ENCODE measurements around the gene MCTP1. TPM values are rescaled to one million over a fixed set of nuclear protein-coding genes. Genes with fewer than 3 reads are reported as not detected.

MCTP1 gene
- not detected in 2 replicates for total RNA-seq (2014; rRNA removed; shearing (Covaris generic))
- polyA plus RNA-seq (2016; fragmentation: Nextera tagmentation; extraction: Ambion mirVana) = 0.08 and 0.23 TPM in 2 replicates

DNA sequence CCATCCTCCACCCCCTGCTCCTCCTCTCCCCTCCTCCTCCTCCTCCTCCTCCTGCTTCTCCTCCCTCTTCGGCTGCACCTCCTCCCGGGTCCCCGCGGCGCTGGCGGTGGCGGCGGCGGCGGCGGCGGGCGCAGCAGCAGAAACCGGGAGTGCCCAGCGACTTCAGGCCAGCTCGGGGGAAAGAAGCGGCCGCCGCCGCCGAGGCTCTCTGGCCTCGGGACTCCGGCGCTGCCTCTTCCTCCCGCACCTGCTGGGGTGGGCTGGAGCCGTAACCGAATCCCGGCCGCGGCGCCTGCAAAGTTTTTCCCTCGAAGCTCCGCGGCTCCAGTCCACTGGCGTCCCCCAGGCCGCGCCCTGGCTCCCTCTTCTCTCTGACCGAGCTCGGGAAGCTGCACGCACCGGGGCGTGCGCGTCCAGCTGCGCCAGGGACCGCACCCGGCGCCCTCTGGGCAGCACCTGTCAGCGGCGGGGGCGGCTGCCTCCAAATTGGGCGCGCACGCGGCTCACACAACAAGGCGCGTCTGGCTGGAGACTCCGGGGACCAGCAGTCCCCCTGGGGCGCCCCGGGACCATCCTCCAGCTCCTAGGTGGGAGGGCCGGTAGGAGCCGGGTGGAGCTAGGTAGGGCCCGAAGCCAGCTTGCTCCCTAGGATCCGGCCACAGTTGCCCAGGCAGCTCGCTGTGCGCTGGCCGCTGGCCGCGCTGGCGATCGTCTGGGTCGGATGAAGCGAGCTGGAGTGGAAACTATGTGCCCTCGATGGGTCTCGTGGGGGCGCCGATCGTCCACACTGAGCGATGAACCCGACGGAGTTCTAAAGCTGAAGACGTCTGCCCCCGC lies at the start of gene MCTP1:
MCTP1 (minus strand) TSS at position 523 of the 837 bp plus-strand sequence.
- Histone ChIP-seq H3K36me3 (ENCODE audit: low read depth) (no peaks in the 10 kb centered on the region), H3F3A (ENCODE audit: insufficient read depth) (no peaks in the 10 kb centered on the region), H3K9me3 (ENCODE audit: low read depth) (no peaks in the 10 kb centered on the region), H3K9ac (no peak within 1 kb of the TSS), H3K79me2 (ENCODE audit: insufficient read depth) (no peaks in the 10 kb centered on the region), H3K9me2 (ENCODE audit: insufficient read depth) (no peaks in the 10 kb centered on the region), H3K4me2 (ENCODE audit: unreplicated experiment) (peak within 1 kb of the TSS; percentile 69), H4K20me1 (ENCODE audit: insufficient read depth) (no peaks in the 10 kb centered on the region), H2AFZ (peak within 1 kb of the TSS; percentile 67), H3K4me3 (peak within 1 kb of the TSS; percentile 65), H3K27ac (no peak within 1 kb of the TSS), H3K27me3 (replicated peaks; ENCODE audit: insufficient read depth) (peaks cover 90% of the 10 kb centered on the region), H3K4me1 (ENCODE audit: insufficient read depth) (no peaks in the 10 kb centered on the region)
- DNase-seq = peak; percentile 30
- in situ Hi-C loops (cut with MboI) = no loop called here
- peak; percentile 18 for TF ChIP-seq EZH2 (IDR thresholded peaks at IDR 0.05; ENCODE audit: insufficient read depth, poor library complexity, severe bottlenecking)
- no peak for TF ChIP-seq EZH2phosphoT487 (IDR thresholded peaks at IDR 0.05; ENCODE audit: insufficient read depth, low read depth)
- WGBS, 2 experiments (ENCODE audit: low coverage in 1 of 2, low lambda C conversion rate in 2 of 2, missing lambda C conversion rate in 2 of 2) = 1 to 4% methylated on average over 51 to 66 of the region's 83 CpGs

DNA sequence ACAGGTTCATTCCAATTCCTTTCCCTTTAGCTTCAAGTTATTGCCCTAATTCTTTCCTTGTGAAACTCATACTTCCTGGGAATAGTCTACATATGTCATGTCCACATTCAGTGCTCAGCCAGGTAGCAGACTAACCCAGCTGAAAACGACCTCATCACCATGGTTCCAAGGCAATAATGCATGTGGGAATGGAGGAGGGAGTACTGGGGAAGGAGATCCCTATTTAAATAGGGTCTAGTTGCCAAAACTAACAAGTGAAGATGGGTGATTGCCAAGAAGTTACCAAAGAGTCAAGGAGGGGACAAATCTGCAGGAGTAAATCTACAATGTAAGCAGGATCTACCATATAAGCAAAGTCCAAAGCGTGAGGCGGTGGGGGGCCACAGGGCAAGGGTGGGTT lies 47.3 kb upstream of the MCTP1 start:
- TF ChIP-seq EZH2 (IDR thresholded peaks at IDR 0.05; ENCODE audit: insufficient read depth, poor library complexity, severe bottlenecking) (no peak), EZH2phosphoT487 (IDR thresholded peaks at IDR 0.05; ENCODE audit: insufficient read depth, low read depth) (no peak)
- no peaks in the 10 kb centered on the region for H3F3A ChIP-seq (ENCODE audit: insufficient read depth)
- H2AFZ ChIP-seq = no peak overlapping the region
- no peaks in the 10 kb centered on the region for H4K20me1 ChIP-seq (ENCODE audit: insufficient read depth)
- H3K9me2 ChIP-seq (ENCODE audit: insufficient read depth) = no peaks in the 10 kb centered on the region
- no peak overlapping the region for H3K9ac ChIP-seq
- no peak for DNase-seq
- in situ Hi-C loops (cut with MboI) = no loop called here
- H3K36me3 ChIP-seq (ENCODE audit: low read depth) = no peaks in the 10 kb centered on the region
- H3K79me2 ChIP-seq (ENCODE audit: insufficient read depth) = no peaks in the 10 kb centered on the region
- no peaks in the 10 kb centered on the region for H3K27me3 ChIP-seq (replicated peaks; ENCODE audit: insufficient read depth)
- H3K4me3 ChIP-seq = no peak overlapping the region
- H3K4me2 ChIP-seq (ENCODE audit: unreplicated experiment) = no peak overlapping the region
- H3K4me1 ChIP-seq (ENCODE audit: insufficient read depth) = no peaks in the 10 kb centered on the region
- no peaks in the 10 kb centered on the region for H3K9me3 ChIP-seq (ENCODE audit: low read depth)
- 35 to 50% methylated on average over 3 of the region's 3 CpGs for WGBS, 2 experiments (ENCODE audit: low coverage in 1 of 2, low lambda C conversion rate in 2 of 2, missing lambda C conversion rate in 2 of 2)
- H3K27ac ChIP-seq = no peak overlapping the region

DNA sequence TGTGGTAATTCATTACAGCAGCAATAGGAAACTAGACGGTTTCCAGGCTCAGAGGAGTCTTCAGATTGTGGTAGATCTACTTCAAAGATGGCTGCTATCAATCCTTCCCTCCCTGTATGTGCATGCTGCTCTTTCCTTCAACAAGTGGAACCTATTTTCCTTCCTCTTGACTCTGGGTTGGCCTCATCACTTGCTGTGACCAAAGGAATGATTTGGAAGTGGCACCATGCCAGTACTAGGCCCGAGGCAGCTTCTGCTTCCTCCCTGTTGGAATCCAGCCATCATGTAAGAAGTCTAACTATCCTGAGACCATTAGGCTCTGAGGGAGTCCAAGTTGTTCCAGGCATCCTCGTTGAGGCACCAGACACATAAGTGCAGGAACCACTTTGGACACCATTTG lies 46.5 kb upstream of the MCTP1 start:
- no peaks in the 10 kb centered on the region for H3K79me2 ChIP-seq (ENCODE audit: insufficient read depth)
- no peak overlapping the region for H3K27ac ChIP-seq
- no peak overlapping the region for H3K9ac ChIP-seq
- H3K27me3 ChIP-seq (replicated peaks; ENCODE audit: insufficient read depth) = no peaks in the 10 kb centered on the region
- in situ Hi-C loops (cut with MboI) = no loop called here
- H3K4me1 ChIP-seq (ENCODE audit: insufficient read depth) = no peaks in the 10 kb centered on the region
- no peak overlapping the region for H3K4me2 ChIP-seq (ENCODE audit: unreplicated experiment)
- H3F3A ChIP-seq (ENCODE audit: insufficient read depth) = no peaks in the 10 kb centered on the region
- no peaks in the 10 kb centered on the region for H3K9me3 ChIP-seq (ENCODE audit: low read depth)
- DNase-seq = no peak
- 4 to 5% methylated on average over 3 of the region's 3 CpGs for WGBS, 2 experiments (ENCODE audit: low coverage in 1 of 2, low lambda C conversion rate in 2 of 2, missing lambda C conversion rate in 2 of 2)
- no peak overlapping the region for H3K4me3 ChIP-seq
- no peaks in the 10 kb centered on the region for H3K36me3 ChIP-seq (ENCODE audit: low read depth)
- TF ChIP-seq EZH2phosphoT487 (IDR thresholded peaks at IDR 0.05; ENCODE audit: insufficient read depth, low read depth) (no peak), EZH2 (IDR thresholded peaks at IDR 0.05; ENCODE audit: insufficient read depth, poor library complexity, severe bottlenecking) (no peak)
- H3K9me2 ChIP-seq (ENCODE audit: insufficient read depth) = no peaks in the 10 kb centered on the region
- no peaks in the 10 kb centered on the region for H4K20me1 ChIP-seq (ENCODE audit: insufficient read depth)
- H2AFZ ChIP-seq = no peak overlapping the region

DNA sequence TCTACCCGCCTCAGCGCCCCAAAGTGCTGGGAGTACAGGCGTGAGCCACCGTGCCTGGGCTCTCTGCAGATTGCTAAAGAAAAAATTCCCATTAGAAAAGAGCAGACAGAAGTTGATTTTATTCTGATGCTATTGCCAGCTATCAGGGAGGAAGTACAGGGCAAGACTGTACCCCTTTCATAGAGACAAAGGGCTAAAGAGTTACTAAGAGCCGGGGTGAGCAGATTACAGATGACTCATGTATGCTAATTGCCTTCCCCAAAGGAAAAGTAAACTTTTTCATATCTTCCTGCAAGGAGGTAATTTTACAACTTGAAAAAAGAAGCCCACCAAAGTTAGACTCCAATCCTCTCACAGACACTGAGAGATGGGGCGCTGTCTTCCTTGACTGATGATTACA lies 42.3 kb upstream of the MCTP1 start:
- Histone ChIP-seq H3K79me2 (ENCODE audit: insufficient read depth) (no peaks in the 10 kb centered on the region), H3F3A (ENCODE audit: insufficient read depth) (no peaks in the 10 kb centered on the region), H4K20me1 (ENCODE audit: insufficient read depth) (no peaks in the 10 kb centered on the region), H3K27ac (no peak overlapping the region), H3K9ac (no peak overlapping the region), H3K4me1 (ENCODE audit: insufficient read depth) (no peaks in the 10 kb centered on the region), H3K9me2 (ENCODE audit: insufficient read depth) (no peaks in the 10 kb centered on the region), H3K9me3 (ENCODE audit: low read depth) (no peaks in the 10 kb centered on the region), H2AFZ (no peak overlapping the region), H3K4me3 (no peak overlapping the region), H3K27me3 (replicated peaks; ENCODE audit: insufficient read depth) (no peaks in the 10 kb centered on the region; the same call in 1 of the 2 replicates), H3K36me3 (ENCODE audit: low read depth) (no peaks in the 10 kb centered on the region), H3K4me2 (ENCODE audit: unreplicated experiment) (no peak overlapping the region)
- no peak for TF ChIP-seq EZH2 (IDR thresholded peaks at IDR 0.05; ENCODE audit: insufficient read depth, poor library complexity, severe bottlenecking)
- no peak for TF ChIP-seq EZH2phosphoT487 (IDR thresholded peaks at IDR 0.05; ENCODE audit: insufficient read depth, low read depth)
- in situ Hi-C loops (cut with MboI) = no loop called here
- no peak for DNase-seq
- 19 to 31% methylated on average over 6 of the region's 6 CpGs for WGBS, 2 experiments (ENCODE audit: low coverage in 1 of 2, low lambda C conversion rate in 2 of 2, missing lambda C conversion rate in 2 of 2)

All from GM23248 (cell line).